Liver (tissue), 9 donors: ENCODE measurements around the gene PCDH1. TPM values are rescaled to one million over a fixed set of nuclear protein-coding genes. Genes with fewer than 3 reads are reported as not detected.
"Not testable (repeated sequence)": the region's sequence is repeated elsewhere in the genome, so short reads cannot be mapped to it uniquely, and the experiment has no call there.

Source experiments
- DNase-seq: peaks from one replicate; pipeline ENCODE4 v3.0.0-alpha.2; 2017; ENCODE audit warnings: low spot score
- H3K27ac ChIP-seq, 2 donors: one replicate each; pipeline ENCODE4 v1.7.0; 2013; ENCODE audit warnings: inconsistent platforms in 2 of 2, low read length in 2 of 2, control low read depth in 1 of 2, low read depth in 1 of 2, mild to moderate bottlenecking in 1 of 2
- H3K27me3 ChIP-seq, 4 donors: one replicate each; pipeline versions ENCODE4 v1.6.1 to v1.7.0; 2013; ENCODE audit warnings: low read length in 3 of 4, inconsistent platforms in 1 of 4, mild to moderate bottlenecking in 1 of 4, moderate library complexity in 1 of 4; ENCODE audit not compliant: control insufficient read depth in 4 of 4, insufficient read depth in 4 of 4
- H3K36me3 ChIP-seq, 4 donors: one replicate each; pipeline versions ENCODE4 v1.6.1 to v1.7.0; 2013; ENCODE audit warnings: low read length in 3 of 4, mild to moderate bottlenecking in 3 of 4, low read depth in 1 of 4, moderate library complexity in 1 of 4; ENCODE audit not compliant: control insufficient read depth in 4 of 4, insufficient read depth in 3 of 4
- H3K4me1 ChIP-seq, 4 donors: one replicate each; pipeline versions ENCODE4 v1.6.1 to v1.7.0; 2013; ENCODE audit warnings: low read length in 3 of 4, mild to moderate bottlenecking in 3 of 4, moderate library complexity in 1 of 4; ENCODE audit not compliant: control insufficient read depth in 4 of 4, insufficient read depth in 4 of 4
- H3K4me3 ChIP-seq, 3 donors: one replicate each; pipeline versions ENCODE4 v1.6.1 to v1.7.0; 2013; ENCODE audit warnings: low read length in 3 of 3, control low read depth in 1 of 3, low read depth in 1 of 3, mild to moderate bottlenecking in 1 of 3
- H3K9ac ChIP-seq, 2 donors: one replicate each; pipeline ENCODE4 v1.7.0; 2013; ENCODE audit warnings: low read length in 2 of 2, mild to moderate bottlenecking in 2 of 2, moderate library complexity in 2 of 2, control low read depth in 1 of 2, low read depth in 1 of 2
- H3K9me3 ChIP-seq, 4 donors: one replicate each; pipeline versions ENCODE4 v1.6.1 to v1.7.0; 2013; ENCODE audit warnings: low read length in 3 of 4; ENCODE audit not compliant: control insufficient read depth in 4 of 4
- ATF3 ChIP-seq: IDR thresholded peaks from 2 replicates; pipeline ENCODE4 v1.6.1; 2016; ENCODE audit warnings: antibody characterized with exemption
- CTCF ChIP-seq: fragments of 150-350 bp; IDR thresholded peaks from 2 replicates; pipeline ENCODE4 v1.5.1; 2017; ENCODE audit warnings: improper control_type of control experiment, low read depth, low read length; ENCODE audit not compliant: missing input control
- EGR1 ChIP-seq, 2 donors: IDR thresholded peaks; 2 replicates each; pipeline ENCODE4 v1.6.1; 2016 to 2018; ENCODE audit warnings: antibody characterized with exemption in 2 of 2, low read depth in 2 of 2
- FOXA1 ChIP-seq: IDR thresholded peaks from 2 replicates; pipeline ENCODE4 v1.6.1; 2016; ENCODE audit warnings: antibody characterized with exemption
- FOXA2 ChIP-seq: IDR thresholded peaks from 2 replicates; pipeline ENCODE4 v1.6.1; 2016; ENCODE audit warnings: antibody characterized with exemption
- GABPA ChIP-seq, 2 donors: IDR thresholded peaks in 1 of 2; conservative IDR thresholded peaks in 1 of 2; 2 replicates each; pipeline ENCODE4 v1.6.1; 2016; ENCODE audit warnings: antibody characterized with exemption in 2 of 2, mild to moderate bottlenecking in 1 of 2, moderate library complexity in 1 of 2
- HNF4A ChIP-seq, 2 donors: conservative IDR thresholded peaks; 2 replicates each; pipeline ENCODE4 v1.6.1; 2016; ENCODE audit warnings: antibody characterized with exemption in 2 of 2, mild to moderate bottlenecking in 2 of 2
- HNF4G ChIP-seq: IDR thresholded peaks from 2 replicates; pipeline ENCODE4 v1.6.1; 2016; ENCODE audit warnings: antibody characterized with exemption
- JUND ChIP-seq, 2 donors: IDR thresholded peaks; 2 replicates each; pipeline ENCODE4 v1.6.1; 2016; ENCODE audit warnings: antibody characterized with exemption in 2 of 2
- MAX ChIP-seq: IDR thresholded peaks from 2 replicates; pipeline ENCODE4 v1.6.1; 2016; ENCODE audit warnings: antibody characterized with exemption
- NR2F2 ChIP-seq: IDR thresholded peaks from 2 replicates; pipeline ENCODE4 v1.6.1; 2016; ENCODE audit warnings: antibody characterized with exemption
- RAD21 ChIP-seq, 2 donors: IDR thresholded peaks; 2 replicates each; pipeline ENCODE4 v1.6.1; 2016; ENCODE audit warnings: antibody characterized with exemption in 2 of 2, mild to moderate bottlenecking in 2 of 2
- REST ChIP-seq: IDR thresholded peaks from 2 replicates; pipeline ENCODE4 v1.6.1; 2016; ENCODE audit warnings: antibody characterized with exemption, mild to moderate bottlenecking
- RXRA ChIP-seq, 2 donors: IDR thresholded peaks; 2 replicates each; pipeline ENCODE4 v1.6.1; 2017 to 2018; ENCODE audit warnings: antibody characterized with exemption in 2 of 2, mild to moderate bottlenecking in 1 of 2
- SP1 ChIP-seq: IDR thresholded peaks from 2 replicates; pipeline ENCODE4 v1.6.1; 2018; ENCODE audit warnings: antibody characterized with exemption, mild to moderate bottlenecking
- TAF1 ChIP-seq: conservative IDR thresholded peaks from 2 replicates; pipeline ENCODE4 v1.6.1; 2016; ENCODE audit warnings: antibody characterized with exemption, mild to moderate bottlenecking
- YY1 ChIP-seq: IDR thresholded peaks from 2 replicates; pipeline ENCODE4 v1.6.1; 2016; ENCODE audit warnings: antibody characterized with exemption, mild to moderate bottlenecking
- ZBTB33 ChIP-seq: IDR thresholded peaks from 2 replicates; pipeline ENCODE4 v1.6.1; 2016; ENCODE audit warnings: antibody characterized with exemption
- WGBS: extraction: QIAGEN DNeasy Blood & Tissue Kit; methylation state at CpG from one replicate; pipeline ENCODE4 v1.1.7; 2013; 5-methylcytosine and 5-hydroxymethylcytosine counted together
- polyA plus RNA-seq, 2 donors: library from polyadenylated mRNA; stranded (reverse) in 1 of 2; unstranded in 1 of 2; fragments of 200-250 nt in 1 of 2; fragments of >200 nt in 1 of 2; fragmentation: Nextera tagmentation in 1 of 2; extraction: Ambion mirVana in 1 of 2; gene quantifications; one replicate each; pipeline versions ENCODE4 v1.2.1 to v1.2.3, GENCODE V29; 2013 to 2015
- total RNA-seq, 2 donors: library from RNA; depleted of rRNA; stranded (reverse); fragments of >200 nt; gene quantifications; one replicate each; pipeline ENCODE4 v1.2.3, GENCODE V29; 2014
- donor health status: healthy.
- donor health status: healthy.
- donor health status: healthy.
- donor health status: healthy.
- donor health status: healthy.

Gene PCDH1
- total and polyA plus RNA-seq, 4 donors = 9.3 to 52.8 (median 15.0) TPM

- no peak overlapping the region for H3K27ac ChIP-seq
- DNase-seq = no peak
- H3K36me3 ChIP-seq = peaks cover 12 to 52% (median 37%) of the 10 kb centered on the region in 4 donors
- TF ChIP-seq FOXA2 = no peak
- TF ChIP-seq NR2F2 = peak; percentile 65
- TF ChIP-seq JUND (IDR thresholded peaks at IDR 0.05) = no peak
- no peak for TF ChIP-seq TAF1
- TF ChIP-seq HNF4A (conservative IDR thresholded peaks at IDR 0.05) = peak; percentile 40 to 67
- TF ChIP-seq MAX = no peak
- peak in 1 of 2 donors; percentile 54 for TF ChIP-seq RXRA (IDR thresholded peaks at IDR 0.05)
- TF ChIP-seq HNF4G = peak; percentile 27
- no peak for TF ChIP-seq RAD21 (IDR thresholded peaks at IDR 0.05)
- peaks cover 3 to 25% (median 14%) of the 10 kb centered on the region in 4 donors for H3K4me1 ChIP-seq
- H3K27me3 ChIP-seq = no peaks in the 10 kb centered on the region
- no peak overlapping the region for H3K4me3 ChIP-seq
- H3K9ac ChIP-seq = no peak overlapping the region
- H3K9me3 ChIP-seq = no peaks in the 10 kb centered on the region
- 43% methylated on average over 2 of the region's 2 CpGs for whole genome bisulfite sequencing
Observed at GRCh38 chr5:141926434-141926833, 48.2 kb upstream of the PCDH1 start.

- TF ChIP-seq ATF3 (peak; percentile 18), TAF1 (peak; percentile 78), SP1 (peak; percentile 82), CTCF (no peak), MAX (peak; percentile 83), EGR1 (IDR thresholded peaks at IDR 0.05; ENCODE audit: low read depth in 2 of 2) (peak; percentile 67 to 83), HNF4A (conservative IDR thresholded peaks at IDR 0.05) (peak; percentile 41 to 68), RXRA (IDR thresholded peaks at IDR 0.05) (peak; percentile 54 to 69), HNF4G (peak; percentile 43), FOXA2 (no peak), JUND (IDR thresholded peaks at IDR 0.05) (peak in 1 of 2 donors; percentile 50), YY1 (peak; percentile 88), REST (peak; percentile 82), GABPA (IDR thresholded peaks at IDR 0.05 in 1 of 2, conservative IDR thresholded peaks at IDR 0.05 in 1 of 2) (peak; percentile 79 to 94), NR2F2 (peak; percentile 85), ZBTB33 (peak; percentile 59), RAD21 (IDR thresholded peaks at IDR 0.05) (peak in 1 of 2 donors; percentile 44), FOXA1 (no peak)
- Histone ChIP-seq H3K27ac (peak within 1 kb of the TSS; percentile 79 to 93), H3K4me3 (peak within 1 kb of the TSS; percentile 59 to 87 (median 81)), H3K4me1 (peaks cover 8 to 34% (median 16%) of the 10 kb centered on the region in 4 donors), H3K9ac (peak within 1 kb of the TSS; percentile 79 to 93), H3K27me3 (no peaks in the 10 kb centered on the region), H3K9me3 (no peaks in the 10 kb centered on the region), H3K36me3 (peaks cover 5 to 28% (median 14%) of the 10 kb centered on the region in 4 donors)
- DNase-seq = peak; percentile 94
- under 1% methylated on average over 53 of the region's 53 CpGs for WGBS
Observed at GRCh38 chr5:141923448-141924313, 45.5 kb upstream of the PCDH1 start, which contains the start of gene DELE1. Gene DELE1 (plus strand): TSS chr5:141923871. CDS start chr5:141923942, 71 bp downstream.

GRCh38 chr5:141922827-141923447 lies 44.7 kb upstream of the PCDH1 start:
- Histone ChIP-seq H3K4me3 (peak overlapping the region; percentile 59 to 87 (median 81)), H3K9ac (peak overlapping the region; percentile 79 to 93), H3K4me1 (peaks cover 8 to 34% (median 16%) of the 10 kb centered on the region in 4 donors), H3K36me3 (peaks cover 5 to 20% (median 9%) of the 10 kb centered on the region in 4 donors), H3K27ac (peak overlapping the region; percentile 79 to 93)
- WGBS = 56% methylated on average over 28 of the region's 28 CpGs
- not testable (repeated sequence) for H3K27me3 ChIP-seq, H3K9me3 ChIP-seq, DNase-seq
